Parathyroid adenoma (tissue), 2 donors: ENCODE results near the gene FAM3A.

Experiments
- H2AFZ ChIP-seq: fragments of 300-600 bp; sonication (generic); one replicate; pipeline ENCODE4 v1.7.0; 2017; ENCODE audit warnings: antibody characterized with exemption, mild to moderate bottlenecking
- H3K27ac ChIP-seq: fragments of 300-600 bp; sonication (generic); one replicate; pipeline ENCODE4 v1.7.0; 2017
- H3K27me3 ChIP-seq: fragments of 300-600 bp; sonication (generic); one replicate; pipeline ENCODE4 v1.7.0; 2017; ENCODE audit warnings: low read length; ENCODE audit not compliant: control insufficient read depth, insufficient read depth
- H3K36me3 ChIP-seq: fragments of 300-600 bp; sonication (generic); one replicate; pipeline ENCODE4 v1.7.0; 2017; ENCODE audit warnings: low read length; ENCODE audit not compliant: control insufficient read depth, insufficient read depth
- H3K4me1 ChIP-seq: fragments of 300-600 bp; sonication (generic); one replicate; pipeline ENCODE4 v1.7.0; 2017; ENCODE audit warnings: control low read depth
- H3K4me2 ChIP-seq: fragments of 300-600 bp; sonication (generic); one replicate; pipeline ENCODE4 v1.7.0; 2017; ENCODE audit warnings: low read length
- H3K4me3 ChIP-seq: fragments of 300-600 bp; sonication (generic); one replicate; pipeline ENCODE4 v1.7.0; 2017; ENCODE audit warnings: low read depth, low read length
- H3K79me2 ChIP-seq: fragments of 300-600 bp; sonication (generic); one replicate; pipeline ENCODE4 v1.7.0; 2017; ENCODE audit warnings: control low read depth
- H3K9ac ChIP-seq: fragments of 300-600 bp; sonication (generic); one replicate; pipeline ENCODE4 v1.7.0; 2017; ENCODE audit warnings: mild to moderate bottlenecking
- H3K9me3 ChIP-seq: fragments of 300-600 bp; sonication (generic); one replicate; pipeline ENCODE4 v1.7.0; 2017; ENCODE audit warnings: low read length; ENCODE audit not compliant: control insufficient read depth
- TF ChIP-seq, protein P1 (sequence below): fragments of 300-600 bp; sonication (generic); IDR thresholded peaks from one replicate; pipeline ENCODE4 v1.7.0; 2017; ENCODE audit warnings: antibody characterized with exemption, mild to moderate bottlenecking
- donor health status: primary hyperparathyroidism.

The FAM3A gene

DNA sequence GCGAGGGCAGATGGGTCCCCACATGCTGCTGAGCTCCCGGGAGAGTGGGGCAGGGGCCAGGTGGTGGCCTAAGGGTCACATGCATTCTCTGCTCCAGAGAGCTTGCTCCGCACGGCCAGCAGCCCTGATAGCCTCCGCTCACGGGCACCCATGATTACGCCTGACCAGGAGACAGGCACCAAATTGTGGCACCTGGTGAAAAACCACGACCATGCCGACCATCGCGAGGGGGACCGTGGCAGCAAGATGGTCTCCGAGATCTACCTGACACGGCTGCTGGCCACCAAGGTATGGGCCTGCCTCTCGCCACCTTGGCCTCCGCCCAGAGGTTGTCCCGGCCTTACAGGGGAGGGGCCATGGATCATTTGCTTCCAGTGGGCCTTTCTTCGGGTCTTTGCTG lies 46.2 kb downstream of the FAM3A start:
- TF ChIP-seq, protein P1, sequence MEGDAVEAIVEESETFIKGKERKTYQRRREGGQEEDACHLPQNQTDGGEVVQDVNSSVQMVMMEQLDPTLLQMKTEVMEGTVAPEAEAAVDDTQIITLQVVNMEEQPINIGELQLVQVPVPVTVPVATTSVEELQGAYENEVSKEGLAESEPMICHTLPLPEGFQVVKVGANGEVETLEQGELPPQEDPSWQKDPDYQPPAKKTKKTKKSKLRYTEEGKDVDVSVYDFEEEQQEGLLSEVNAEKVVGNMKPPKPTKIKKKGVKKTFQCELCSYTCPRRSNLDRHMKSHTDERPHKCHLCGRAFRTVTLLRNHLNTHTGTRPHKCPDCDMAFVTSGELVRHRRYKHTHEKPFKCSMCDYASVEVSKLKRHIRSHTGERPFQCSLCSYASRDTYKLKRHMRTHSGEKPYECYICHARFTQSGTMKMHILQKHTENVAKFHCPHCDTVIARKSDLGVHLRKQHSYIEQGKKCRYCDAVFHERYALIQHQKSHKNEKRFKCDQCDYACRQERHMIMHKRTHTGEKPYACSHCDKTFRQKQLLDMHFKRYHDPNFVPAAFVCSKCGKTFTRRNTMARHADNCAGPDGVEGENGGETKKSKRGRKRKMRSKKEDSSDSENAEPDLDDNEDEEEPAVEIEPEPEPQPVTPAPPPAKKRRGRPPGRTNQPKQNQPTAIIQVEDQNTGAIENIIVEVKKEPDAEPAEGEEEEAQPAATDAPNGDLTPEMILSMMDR: no peak
- H3K27me3 ChIP-seq: no peaks in the 10 kb centered on the region

DNA sequence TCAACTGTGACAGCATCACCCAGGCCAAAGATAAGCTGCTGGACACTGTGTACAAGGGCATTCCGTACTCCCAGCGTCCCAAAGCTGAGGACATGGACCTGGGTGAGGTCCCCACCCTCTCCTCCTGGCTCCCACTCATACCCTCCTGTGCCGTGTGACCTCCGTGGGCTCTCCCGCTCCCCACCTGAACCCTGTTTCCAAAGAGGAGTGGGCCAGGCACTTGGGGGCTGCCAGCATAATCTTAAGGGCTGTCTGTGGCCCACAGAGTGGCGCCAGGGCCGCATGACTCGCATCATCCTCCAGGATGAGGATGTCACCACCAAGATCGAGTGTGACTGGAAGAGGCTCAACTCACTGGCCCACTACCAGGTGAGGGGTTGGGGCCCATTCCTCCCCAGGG lies 46.9 kb downstream of the FAM3A start:
- no peaks in the 10 kb centered on the region for H3K36me3 ChIP-seq
- TF ChIP-seq, protein P1: no peak
- no peak overlapping the region for H3K4me2 ChIP-seq
- no peaks in the 10 kb centered on the region for H3K79me2 ChIP-seq
- H3K9ac ChIP-seq: no peak overlapping the region
- H3K27me3 ChIP-seq: no peaks in the 10 kb centered on the region
- no peak overlapping the region for H2AFZ ChIP-seq
- H3K4me1 ChIP-seq: no peaks in the 10 kb centered on the region
- H3K27ac ChIP-seq: no peak overlapping the region
- no peak overlapping the region for H3K4me3 ChIP-seq
- no peaks in the 10 kb centered on the region for H3K9me3 ChIP-seq

More for the DNA sequence above, 46.2 kb downstream of the FAM3A start:
- Histone ChIP-seq H3K4me2 (no peak overlapping the region), H3K36me3 (no peaks in the 10 kb centered on the region), H2AFZ (no peak overlapping the region), H3K79me2 (no peaks in the 10 kb centered on the region), H3K9me3 (no peaks in the 10 kb centered on the region), H3K4me1 (no peaks in the 10 kb centered on the region), H3K9ac (no peak overlapping the region), H3K27ac (no peak overlapping the region), H3K4me3 (no peak overlapping the region)

DNA sequence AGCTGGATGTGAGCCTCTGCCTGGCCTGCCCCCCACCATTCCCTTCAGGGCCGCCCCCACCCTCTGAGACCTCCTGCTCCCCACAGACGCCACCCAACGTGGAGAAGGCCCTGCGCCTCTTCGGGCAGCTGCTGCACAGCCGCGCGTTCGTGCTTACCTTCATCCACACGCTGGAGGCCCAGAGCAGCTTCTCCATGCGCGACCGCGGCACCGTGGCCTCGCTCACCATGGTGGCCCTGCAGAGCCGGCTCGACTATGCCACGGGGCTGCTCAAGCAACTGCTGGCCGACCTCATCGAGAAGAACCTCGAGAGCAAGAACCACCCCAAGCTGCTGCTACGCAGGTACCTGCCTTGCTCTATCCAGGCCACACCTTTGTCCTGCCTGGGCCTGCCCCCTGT lies 47.8 kb downstream of the FAM3A start:
- no peak overlapping the region for H3K9ac ChIP-seq
- no peak overlapping the region for H3K4me3 ChIP-seq
- no peak overlapping the region for H3K4me2 ChIP-seq
- TF ChIP-seq, protein P1: no peak
- no peak overlapping the region for H2AFZ ChIP-seq
- H3K4me1 ChIP-seq: no peaks in the 10 kb centered on the region
- no peaks in the 10 kb centered on the region for H3K27me3 ChIP-seq
- no peaks in the 10 kb centered on the region for H3K36me3 ChIP-seq
- no peaks in the 10 kb centered on the region for H3K9me3 ChIP-seq
- H3K79me2 ChIP-seq: no peaks in the 10 kb centered on the region
- H3K27ac ChIP-seq: no peak overlapping the region

DNA sequence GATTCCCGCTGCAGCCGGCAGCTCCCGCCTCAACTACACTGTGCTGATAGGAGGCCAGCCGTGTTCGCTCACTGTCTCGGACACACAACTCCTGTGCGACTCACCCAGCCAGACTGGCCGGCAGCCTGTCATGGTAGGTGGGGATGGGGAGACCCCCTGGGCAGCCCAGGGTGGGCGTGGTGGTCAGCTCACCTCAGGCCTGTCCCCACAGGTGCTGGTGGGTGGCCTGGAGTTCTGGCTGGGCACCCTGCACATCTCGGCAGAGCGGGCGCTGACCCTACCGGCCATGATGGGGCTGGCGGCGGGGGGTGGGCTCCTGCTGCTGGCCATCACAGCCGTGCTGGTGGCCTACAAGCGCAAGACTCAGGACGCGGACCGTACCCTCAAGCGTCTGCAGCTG lies 48.5 kb downstream of the FAM3A start:
- TF ChIP-seq, protein P1: no peak

DNA sequence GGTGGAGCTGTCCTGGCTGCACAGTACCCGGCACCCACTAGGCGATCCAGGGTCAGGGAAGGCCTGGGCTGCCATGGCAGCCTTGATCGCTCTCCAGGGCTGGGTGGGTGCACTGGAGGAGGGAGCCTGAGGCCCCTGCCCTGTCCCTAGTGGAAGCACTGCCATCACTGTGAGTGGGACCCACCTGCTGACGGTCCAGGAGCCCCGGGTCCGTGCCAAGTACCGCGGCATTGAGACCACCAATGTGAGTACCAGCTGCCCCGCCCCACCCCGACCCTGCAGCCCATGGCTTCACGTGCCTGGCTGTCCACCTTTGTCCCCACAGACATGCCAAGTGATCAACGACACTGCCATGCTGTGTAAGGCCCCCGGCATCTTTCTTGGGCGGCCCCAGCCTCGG lies 49.1 kb downstream of the FAM3A start:
- no peak overlapping the region for H3K4me2 ChIP-seq
- H3K4me3 ChIP-seq: no peak overlapping the region
- no peaks in the 10 kb centered on the region for H3K79me2 ChIP-seq
- no peak overlapping the region for H3K27ac ChIP-seq
- no peaks in the 10 kb centered on the region for H3K9me3 ChIP-seq
- no peak overlapping the region for H3K9ac ChIP-seq
- no peak overlapping the region for H2AFZ ChIP-seq
- TF ChIP-seq, protein P1: no peak
- no peaks in the 10 kb centered on the region for H3K27me3 ChIP-seq
- no peaks in the 10 kb centered on the region for H3K4me1 ChIP-seq
- H3K36me3 ChIP-seq: no peaks in the 10 kb centered on the region

More for the DNA sequence above, 48.5 kb downstream of the FAM3A start:
- no peaks in the 10 kb centered on the region for H3K79me2 ChIP-seq
- no peaks in the 10 kb centered on the region for H3K4me1 ChIP-seq
- no peak overlapping the region for H3K27ac ChIP-seq
- H3K36me3 ChIP-seq: no peaks in the 10 kb centered on the region
- no peaks in the 10 kb centered on the region for H3K9me3 ChIP-seq
- no peak overlapping the region for H3K9ac ChIP-seq
- no peak overlapping the region for H3K4me3 ChIP-seq
- no peak overlapping the region for H3K4me2 ChIP-seq
- H2AFZ ChIP-seq: no peak overlapping the region
- H3K27me3 ChIP-seq: no peaks in the 10 kb centered on the region
